ENCODE results near the gene TRIM60. TPM values are rescaled to one million over a fixed set of nuclear protein-coding genes. Genes with fewer than 3 reads are reported as not detected.
"Not testable (repeated sequence)": the region's sequence is repeated elsewhere in the genome, so short reads cannot be mapped to it uniquely, and the experiment has no call there.

Gene TRIM60
- not detected in 2 replicates for total RNA-seq (2014; rRNA removed; shearing (Covaris generic))
- not detected in 2 replicates for polyA plus RNA-seq (2014; cell fraction: nucleus; rRNA removed)

DNA sequence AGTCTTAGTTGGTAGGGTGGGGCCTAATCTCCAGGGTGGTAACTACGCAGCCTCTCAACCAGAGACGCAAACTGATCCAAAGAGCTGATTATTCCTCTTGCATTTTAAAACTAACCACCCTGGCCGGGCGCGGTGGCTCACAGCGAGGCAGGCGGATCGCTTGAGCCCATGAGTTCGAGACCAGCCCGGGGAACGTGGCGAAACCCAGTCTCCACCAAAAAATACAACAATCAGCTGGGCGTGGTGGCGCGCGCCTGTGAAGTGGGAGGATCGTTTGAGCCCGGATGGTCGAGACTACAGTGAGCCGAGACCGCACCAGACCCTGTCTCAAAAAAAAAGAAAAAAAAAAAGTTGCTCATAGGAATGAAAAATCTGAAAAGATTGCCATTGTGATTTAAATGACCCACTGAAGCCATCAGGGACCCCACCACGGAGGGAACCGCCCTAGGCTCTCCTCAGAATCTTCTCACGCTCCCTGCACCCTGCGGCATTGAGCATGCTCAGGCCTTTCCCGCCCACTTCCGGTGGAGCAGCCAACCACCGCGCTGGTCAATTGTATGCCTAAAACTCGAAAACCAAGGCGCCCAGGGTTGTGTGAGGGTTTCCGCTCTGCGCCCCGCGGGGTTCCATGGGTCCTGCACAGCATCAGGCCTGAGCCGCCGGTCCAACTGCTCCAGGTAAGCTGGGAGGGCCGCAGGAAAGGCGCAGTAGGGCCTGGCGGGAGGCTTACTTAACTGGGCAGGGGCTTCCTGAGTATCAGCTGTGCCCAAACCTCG is at the start of gene TRIM60:
Gene TRIM60, plus strand, starts transcription at position 564 of the 776 bp plus-strand sequence. CDS start 8,074 bp downstream, outside the sequence.
- DNase-seq (ENCODE audit: extremely low read depth, low read depth), result no peak

DNA sequence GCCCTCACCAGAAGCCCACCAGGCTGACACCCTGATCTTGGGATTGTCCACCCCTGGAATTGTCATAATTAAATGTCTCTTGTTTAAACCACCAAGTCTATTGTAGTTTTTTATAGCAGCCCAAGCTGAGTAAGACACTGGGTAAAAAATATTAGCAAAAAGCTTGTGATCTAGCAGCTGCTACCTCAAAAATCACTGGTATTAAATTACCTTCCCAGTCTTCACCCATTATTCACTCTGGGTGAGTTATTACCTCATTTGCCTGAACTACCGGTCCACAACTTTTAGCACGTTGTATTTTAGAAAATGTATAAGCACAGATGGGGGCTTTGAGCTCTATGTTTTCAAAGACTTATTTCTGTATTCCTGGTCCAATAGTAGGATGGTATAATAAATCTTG is 42.3 kb upstream of the TRIM60 start:
- DNase-seq (ENCODE audit: extremely low read depth, low read depth), result no peak

DNA sequence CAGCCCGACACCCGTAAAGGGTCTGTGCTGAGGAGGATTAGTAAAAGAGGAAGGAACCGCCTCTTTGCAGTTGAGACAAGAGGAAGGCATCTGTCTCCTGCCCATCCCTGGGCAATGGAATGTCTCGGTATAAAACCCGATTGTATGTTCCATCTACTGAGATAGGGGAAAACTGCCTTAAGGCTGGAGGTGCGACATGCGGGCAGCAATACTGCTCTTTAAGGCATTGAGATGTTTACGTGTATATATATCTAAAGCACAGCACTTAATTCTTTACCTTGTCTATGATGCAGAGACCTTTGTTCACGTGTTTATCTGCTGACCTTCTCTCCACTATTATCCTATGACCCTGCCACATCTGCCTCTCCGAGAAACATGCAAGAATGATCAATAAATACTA is 41.0 kb upstream of the TRIM60 start:
- DNase-seq (ENCODE audit: extremely low read depth, low read depth), result not testable (repeated sequence)

DNA sequence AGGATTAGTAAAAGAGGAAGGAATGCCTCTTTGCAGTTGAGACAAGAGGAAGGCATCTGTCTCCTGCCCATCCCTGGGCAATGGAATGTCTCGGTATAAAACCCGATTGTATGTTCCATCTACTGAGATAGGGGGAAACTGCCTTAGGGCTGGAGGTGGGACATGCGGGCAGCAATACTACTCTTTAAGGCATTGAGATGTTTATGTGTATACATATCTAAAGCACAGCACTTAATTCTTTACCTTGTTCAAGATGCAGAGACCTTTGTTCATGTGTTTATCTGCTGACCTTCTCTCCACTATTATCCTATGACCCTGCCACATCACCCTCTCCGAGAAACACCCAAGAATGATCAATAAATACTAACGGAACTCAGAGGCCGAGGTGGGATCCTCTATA is 35.7 kb upstream of the TRIM60 start:
- not testable (repeated sequence) for DNase-seq (ENCODE audit: extremely low read depth, low read depth)

DNA sequence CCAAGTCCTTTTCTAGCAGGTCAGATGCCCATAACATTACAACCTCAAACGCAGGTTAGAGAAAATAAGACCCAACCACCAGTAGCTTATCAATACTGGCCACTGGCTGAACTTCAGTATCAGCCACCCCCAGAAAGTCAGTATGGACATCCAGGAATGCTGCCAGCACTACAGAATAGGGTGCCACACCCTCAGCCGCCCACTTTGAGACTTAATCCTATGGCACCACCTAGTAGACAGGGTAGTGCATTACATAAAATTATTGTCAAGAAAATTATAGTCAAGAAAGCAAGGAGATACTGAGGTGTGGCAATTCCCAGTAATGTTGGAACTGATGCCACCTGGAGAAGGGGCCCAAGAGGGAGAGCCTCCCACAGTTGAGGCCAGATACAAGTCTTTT is 34.5 kb upstream of the TRIM60 start:
- peak; percentile 21 for DNase-seq (ENCODE audit: extremely low read depth, low read depth)

DNA sequence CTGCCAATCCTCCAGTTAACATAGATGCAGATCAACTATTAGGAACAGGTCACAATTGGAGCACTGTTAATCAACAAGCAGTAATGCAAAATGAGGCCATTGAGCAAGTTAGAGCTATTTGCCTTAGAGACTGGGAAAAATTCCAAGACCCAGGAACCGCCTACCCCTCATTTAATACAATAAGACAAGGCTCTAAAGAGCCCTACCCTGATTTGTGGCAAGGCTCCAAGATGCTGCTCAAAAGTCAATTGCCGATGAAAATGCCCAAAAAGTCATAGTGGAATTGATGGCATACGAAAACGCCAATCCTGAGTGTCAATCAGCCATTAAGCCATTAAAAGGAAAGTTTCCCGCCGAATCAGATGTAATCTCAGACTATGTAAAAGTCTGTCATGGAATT is 33.9 kb upstream of the TRIM60 start:
- DNase-seq (ENCODE audit: extremely low read depth, low read depth), result no peak

DNA sequence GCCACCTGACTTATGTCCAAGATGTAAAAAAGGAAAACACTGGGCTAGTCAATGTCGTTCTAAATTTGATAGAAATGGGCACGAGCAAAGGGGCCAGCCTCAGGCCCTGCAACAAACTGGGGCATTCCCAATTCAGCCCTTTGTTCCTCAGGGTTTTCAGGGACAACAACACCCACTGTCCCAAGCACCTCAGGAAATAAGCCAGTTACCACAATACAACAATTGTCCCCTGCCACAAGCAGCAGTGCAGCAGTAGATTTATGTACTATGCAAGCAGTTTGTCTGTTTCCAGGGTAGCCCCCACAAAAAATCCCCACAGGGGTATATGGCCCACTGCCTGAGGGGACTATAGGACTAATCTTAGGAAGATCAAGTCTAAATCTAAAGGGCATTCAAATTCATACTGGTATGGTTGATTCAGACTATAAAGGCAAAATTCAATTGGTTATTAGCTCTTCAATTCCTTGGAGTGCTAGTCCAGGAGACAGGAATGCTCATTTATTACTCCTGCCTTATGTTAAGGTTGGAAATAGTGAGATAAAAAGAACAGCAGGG is 33.2 kb upstream of the TRIM60 start:
- not testable (repeated sequence) for DNase-seq (ENCODE audit: extremely low read depth, low read depth)

DNA sequence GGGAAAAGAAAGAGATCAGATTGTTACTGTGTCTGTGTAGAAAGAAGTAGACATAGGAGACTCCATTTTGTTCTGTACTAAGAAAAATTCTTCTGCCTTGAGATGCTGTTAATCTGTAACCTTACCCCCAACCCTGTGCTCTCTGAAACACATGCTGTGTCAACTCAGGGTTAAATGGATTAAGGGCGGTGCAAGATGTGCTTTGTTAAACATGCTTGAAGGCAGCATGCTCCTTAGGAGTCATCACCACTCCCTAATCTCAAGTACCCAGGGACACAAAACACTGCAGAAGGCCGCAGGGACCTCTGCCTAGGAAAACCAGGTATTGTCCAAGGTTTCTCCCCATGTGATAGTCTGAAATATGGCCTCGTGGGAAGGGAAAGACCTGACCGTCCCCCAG is 29.8 kb upstream of the TRIM60 start:
- not testable (repeated sequence) for DNase-seq (ENCODE audit: extremely low read depth, low read depth)

DNA sequence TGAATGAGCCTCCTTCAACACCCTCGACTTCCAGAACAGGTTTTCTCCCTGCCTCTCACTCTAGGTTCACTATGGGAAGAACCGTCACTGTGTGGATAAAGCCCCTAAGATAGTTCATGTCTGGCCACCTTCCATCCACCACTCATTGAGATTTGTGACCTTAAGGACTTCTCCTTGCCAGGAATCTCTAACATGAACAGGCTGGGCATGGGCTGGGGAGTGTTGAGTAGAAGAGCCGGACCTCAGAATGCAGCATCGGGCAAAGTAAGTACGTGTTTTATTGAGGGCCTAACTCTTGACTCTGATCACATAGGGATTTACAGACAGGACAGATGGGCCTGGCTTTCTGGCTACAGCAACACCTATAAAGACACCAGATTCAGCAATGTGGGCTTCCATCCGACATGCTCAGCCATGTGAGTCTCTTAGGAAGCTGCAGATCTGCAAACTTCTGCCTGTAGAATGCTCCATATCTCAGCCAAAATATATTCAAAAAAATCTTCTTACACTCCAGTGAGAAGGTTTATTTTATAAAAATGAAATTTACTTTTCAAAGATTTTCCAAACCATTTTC is 26.4 kb upstream of the TRIM60 start:
- no peak for DNase-seq (ENCODE audit: extremely low read depth, low read depth)

DNA sequence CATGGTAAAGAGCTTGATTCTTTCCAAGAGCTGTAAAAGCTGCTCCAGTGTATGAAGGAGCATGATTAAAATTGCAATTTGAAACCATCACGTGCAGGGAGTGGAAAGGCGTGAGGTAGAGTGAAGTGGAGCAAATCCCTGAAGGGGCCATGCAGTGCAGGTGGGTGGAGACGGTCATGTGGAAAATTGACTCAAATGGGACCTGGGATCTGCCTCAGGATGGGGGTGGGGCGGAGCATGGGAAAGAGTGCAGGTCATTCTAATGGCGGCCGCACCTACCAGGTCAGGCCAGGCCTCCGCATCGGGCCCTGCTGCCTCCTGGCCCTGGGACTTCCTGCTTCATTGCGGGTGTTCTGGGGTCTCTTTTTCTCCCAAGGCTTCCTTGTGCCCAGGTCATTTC is 25.3 kb upstream of the TRIM60 start:
- no peak for DNase-seq (ENCODE audit: extremely low read depth, low read depth)

DNA sequence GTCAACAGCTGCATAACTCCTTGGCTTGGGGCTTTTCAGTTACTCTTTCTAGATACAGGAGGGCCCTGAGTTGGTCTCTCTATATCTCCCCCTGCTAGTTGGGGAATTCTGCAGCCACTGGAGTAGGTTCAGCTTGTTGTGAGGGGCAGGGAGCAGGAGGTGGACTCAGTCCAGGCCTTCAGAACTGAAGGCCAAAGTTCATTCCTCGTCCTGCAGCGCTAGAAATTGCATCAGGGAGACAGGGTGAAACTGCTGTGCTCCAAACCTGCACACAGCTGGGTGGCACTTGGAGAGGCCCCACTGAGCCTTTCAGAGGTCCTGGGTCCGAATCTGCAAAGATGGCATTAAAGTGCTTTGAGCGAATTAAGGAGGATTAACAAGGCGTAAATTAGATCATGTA is 24.9 kb upstream of the TRIM60 start:
- no peak for DNase-seq (ENCODE audit: extremely low read depth, low read depth)

DNA sequence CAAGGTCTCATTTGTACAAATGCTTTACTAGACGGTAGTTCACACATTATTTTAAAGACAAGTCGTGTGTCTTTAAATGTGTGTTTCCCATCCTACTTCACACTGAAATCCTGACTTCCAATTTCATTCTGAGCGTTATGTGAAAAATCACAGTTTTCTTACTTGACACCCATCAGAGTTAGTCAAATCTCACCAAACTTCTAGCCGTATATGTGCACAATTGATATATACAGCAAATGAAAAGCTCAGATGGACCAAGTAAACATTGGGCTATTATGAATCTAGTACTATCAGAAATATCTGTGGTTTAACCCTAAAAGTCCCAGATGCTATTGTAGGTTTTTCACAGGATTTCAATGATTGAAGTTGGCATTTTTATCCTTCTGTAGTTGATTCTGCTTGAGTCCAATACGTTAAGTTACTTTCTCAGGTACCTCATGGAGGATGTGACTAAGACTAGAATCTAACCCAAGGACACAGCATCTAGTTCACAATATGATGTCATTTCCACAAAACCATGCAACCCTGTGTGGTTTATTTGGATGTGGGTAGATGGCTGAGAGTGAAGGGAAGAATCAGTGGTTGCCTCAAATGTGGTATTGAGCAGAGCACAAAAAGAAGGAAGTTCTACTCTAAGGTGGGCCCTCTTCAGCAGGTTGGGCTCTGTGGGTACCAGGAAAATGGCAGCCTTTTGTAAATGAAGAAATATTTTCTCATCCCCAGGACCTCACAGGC is 22.1 kb upstream of the TRIM60 start:
- no peak for DNase-seq (ENCODE audit: extremely low read depth, low read depth)

DNA sequence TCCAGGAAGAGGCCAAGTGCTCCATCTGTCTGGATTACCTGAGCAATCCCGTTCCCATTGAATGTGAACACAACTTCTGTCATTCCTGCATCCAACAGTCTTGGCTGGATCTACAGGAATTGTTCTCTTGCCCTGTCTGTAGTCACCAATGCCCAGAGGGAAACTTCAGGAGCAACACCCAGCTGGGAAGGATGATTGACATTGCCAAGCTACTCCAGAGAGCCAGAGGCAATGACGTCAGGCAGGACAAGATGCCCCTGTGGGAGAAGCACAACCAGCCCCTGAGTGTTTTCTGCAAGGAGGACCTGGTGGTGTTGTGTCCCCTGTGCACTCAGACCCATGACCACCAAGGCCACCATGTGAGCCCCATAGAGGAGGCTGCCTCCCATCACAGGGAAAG is 21.3 kb upstream of the TRIM60 start:
- no peak for DNase-seq (ENCODE audit: extremely low read depth, low read depth)

DNA sequence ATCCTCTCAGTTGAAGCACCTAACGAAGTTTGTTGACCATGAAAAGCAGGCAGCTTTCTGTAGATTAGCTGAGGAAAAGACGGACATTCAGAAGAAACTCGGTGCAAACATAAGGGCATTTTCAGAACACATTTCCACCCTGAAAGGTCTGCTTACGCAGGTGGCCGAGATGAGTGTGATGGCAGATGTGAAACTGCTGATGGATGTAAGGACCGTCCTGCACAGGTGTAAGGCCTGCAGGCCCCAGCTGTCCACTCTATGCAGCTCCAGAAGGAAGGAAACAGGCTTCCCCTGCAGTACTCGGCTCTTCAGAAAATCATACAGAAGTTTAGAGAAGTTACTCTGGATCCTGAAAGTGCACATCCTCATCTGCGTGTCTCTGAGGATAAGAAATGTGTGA is 20.8 kb upstream of the TRIM60 start:
- no peak for DNase-seq (ENCODE audit: extremely low read depth, low read depth)

DNA sequence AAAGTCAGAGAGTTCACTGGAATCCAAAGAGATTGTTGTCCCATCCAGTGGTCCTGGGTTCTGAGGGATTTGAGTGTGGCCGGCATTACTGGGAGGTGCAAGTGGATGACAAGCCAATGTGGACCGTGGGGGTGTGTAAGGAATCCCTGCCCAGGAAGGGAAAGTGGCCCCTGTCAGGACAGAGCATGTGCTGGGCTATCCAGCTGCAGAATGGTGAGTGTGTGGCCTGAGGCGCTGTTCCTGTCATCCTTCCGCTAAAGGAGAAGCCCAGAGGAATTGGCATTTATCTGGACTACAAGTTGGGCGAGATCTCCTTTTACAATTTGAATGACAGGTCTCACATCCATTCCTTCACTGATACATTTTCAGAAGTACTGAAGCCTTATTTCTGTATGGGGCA is 20.4 kb upstream of the TRIM60 start:
- DNase-seq (ENCODE audit: extremely low read depth, low read depth), result no peak

DNA sequence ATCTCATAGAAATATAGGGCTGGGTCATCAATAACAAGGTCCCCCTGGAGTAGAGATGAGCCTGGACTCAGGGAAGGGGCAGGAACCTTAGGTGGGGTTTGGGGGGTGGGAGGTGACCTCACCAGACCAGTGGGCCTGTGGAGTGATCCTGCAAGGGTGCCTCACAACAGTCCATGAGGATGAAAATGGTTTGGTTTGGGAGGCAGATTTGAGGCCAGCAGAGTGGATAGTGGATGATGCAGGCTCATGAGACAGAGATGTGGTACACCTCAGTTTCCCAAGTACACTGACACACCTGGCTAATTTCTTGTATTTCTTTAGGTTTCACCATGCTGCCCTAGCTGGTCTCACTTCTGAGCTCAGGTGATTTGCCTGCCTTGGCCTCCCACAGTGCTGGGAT is 18.1 kb upstream of the TRIM60 start:
- DNase-seq (ENCODE audit: extremely low read depth, low read depth), result no peak

DNA sequence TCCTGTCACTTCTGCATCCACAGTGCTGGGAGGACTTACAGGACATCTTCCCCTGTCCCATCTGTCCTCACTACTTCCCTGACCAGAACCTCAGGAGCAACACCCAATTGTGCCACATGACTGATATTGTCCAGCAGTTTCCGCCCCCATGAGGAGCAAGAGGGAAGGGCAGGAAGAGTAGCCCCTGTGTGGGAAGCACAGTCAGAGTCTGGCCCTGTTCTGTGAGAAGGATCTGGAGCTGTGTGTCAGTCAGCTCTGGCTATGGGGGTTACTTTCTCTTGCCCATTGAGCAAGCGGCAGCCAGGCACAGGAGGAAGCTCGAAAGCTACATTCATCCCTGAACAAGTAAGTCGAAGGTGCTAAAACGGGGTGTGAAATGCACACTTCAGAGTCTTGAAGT is 14.8 kb upstream of the TRIM60 start:
- DNase-seq (ENCODE audit: extremely low read depth, low read depth), result peak; percentile 9

DNA sequence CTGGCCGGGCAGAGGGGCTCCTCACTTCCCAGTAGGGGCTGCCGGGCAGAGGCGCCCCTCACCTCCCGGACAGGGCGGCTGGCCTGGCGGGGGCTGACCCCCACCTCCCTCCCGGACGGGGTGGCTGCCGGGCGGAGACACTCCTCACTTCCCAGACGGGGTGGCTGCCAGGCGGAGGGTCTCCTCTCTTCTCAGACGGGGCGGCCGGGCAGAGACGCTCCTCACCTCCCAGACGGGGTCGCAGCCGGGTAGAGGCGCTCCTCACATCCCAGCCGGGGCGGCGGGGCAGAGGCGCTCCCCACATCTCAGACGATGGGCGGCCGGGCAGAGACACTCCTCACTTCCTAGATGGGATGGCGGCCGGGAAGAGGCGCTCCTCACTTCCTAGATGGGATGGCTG is 11.8 kb upstream of the TRIM60 start:
- not testable (repeated sequence) for DNase-seq (ENCODE audit: extremely low read depth, low read depth)

DNA sequence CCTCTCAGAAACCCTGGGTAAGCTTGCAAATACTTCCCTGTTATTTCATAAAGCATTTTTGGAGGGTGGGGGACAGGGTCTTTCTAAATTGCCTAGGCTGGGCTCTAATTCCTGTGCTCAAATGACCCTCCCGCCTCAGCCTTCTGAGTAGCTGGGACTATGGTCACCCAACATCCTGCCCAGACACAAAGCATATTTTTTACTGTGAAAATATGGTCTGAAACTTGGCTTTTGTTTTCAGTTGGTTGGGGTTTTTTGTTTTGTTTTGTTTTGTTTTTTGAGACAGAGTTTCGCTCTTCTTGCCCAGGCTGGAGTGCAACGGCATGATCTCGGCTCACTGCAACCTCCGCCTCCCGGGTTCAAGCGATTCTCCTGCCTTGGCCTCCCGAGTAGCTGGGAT is 6.0 kb upstream of the TRIM60 start:
- not testable (repeated sequence) for DNase-seq (ENCODE audit: extremely low read depth, low read depth)

DNA sequence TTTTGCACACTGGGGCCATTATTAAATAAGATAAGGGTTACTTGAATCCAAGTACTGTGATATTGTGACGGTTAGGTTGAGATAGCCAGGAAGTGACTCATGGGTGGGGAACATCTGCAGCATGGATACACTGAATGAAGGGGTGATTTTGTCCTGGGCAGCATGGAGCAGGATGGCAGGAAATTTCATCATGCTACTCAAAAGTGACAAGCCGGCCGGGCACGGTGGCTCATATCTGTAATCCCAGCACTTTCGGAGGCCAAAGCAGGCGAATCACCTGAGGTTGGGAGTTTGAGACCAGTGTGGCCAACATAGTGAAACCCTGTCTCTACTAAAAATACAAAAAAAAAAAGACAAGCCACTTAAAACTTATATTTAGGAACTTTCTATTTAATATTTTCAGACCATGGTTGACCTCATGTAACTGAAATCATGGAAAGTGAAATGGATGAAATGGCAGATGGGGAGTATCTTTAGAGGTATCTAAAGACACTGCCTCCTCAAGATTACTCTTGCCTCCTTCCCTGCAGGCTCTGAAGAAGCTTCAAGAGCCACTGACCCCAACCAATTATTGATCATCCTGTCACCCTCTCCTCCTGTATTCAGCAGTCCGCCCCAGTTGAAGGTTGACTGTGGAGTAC is 3.9 kb upstream of the TRIM60 start:
- no peak for DNase-seq (ENCODE audit: extremely low read depth, low read depth)

DNA sequence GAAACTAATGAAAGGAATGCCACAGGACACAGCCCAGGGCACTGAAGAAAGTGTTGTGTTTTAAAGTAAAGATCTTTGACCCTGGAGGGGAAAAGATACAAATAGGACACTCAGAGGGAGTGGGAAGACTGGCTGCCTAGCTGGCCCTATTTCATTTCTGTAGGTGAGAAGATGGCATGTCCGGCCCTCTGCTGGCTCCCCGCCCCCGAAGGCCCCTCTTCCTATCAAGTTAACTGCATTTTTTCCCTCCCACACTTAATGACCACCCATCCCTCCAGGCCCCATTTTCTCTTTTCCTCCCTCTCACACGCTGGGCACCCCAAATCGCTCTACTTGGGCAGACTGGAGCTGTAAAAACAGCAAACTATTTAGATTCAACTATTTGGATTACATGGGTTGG is 16.4 kb downstream of the TRIM60 start:
- no peak for DNase-seq (ENCODE audit: extremely low read depth, low read depth)

All from NCI-H460 (cell line).